GM18505 (cell line): ENCODE measurements around the gene AKR1C3.

Experiments used
- ATAC-seq: cut with Tn5 transposase; IDR thresholded peaks from one replicate; pipeline ENCODE4 v1.9.1; 2021; ENCODE audit not compliant: unreplicated experiment
- POLR2A ChIP-seq: IDR thresholded peaks from 4 replicates; pipeline ENCODE4 v1.6.1; 2011; ENCODE audit warnings: borderline replicate concordance; ENCODE audit not compliant: insufficient read depth, insufficient read length; ENCODE audit errors: extremely low read depth

The AKR1C3 gene

DNA sequence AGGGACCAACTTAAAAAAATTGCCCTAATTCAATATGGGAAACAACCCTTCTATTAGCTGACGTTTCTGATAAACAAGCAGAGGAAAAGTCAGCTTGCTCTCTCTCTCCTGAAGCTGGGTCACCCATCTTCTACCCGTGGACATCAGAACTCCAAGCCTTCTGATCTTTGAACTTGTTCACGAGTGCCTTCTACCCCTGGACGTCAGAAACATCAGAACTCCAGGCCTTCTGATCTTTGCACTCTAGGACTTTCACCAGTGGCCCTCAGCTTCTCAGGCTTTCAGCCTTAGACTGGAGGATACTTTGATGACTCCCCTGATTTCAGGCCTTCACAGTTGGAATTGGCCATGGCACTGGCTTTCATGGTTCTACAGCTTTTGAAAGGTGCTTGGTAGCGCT is 48.9 kb downstream of the AKR1C3 start:
- TF ChIP-seq POLR2A: no peak
- no peak for ATAC-seq

DNA sequence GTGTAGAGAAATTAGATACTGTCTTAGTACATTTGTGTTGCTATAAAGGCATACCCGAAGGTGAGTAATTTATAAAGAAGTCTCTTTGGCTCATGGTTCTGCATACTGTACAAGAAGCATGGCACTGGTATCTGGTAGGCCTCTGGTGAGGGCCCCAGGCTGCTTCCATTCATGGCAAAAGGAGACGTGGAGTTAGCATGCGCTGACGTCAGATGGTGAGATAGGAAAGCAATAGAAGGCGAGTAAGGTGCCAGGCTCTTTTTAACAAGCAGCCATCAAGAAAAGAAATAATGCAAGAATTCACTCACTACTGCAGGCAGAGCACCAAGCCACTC is 52.7 kb downstream of the AKR1C3 start:
- ATAC-seq: no peak
- no peak for TF ChIP-seq POLR2A

DNA sequence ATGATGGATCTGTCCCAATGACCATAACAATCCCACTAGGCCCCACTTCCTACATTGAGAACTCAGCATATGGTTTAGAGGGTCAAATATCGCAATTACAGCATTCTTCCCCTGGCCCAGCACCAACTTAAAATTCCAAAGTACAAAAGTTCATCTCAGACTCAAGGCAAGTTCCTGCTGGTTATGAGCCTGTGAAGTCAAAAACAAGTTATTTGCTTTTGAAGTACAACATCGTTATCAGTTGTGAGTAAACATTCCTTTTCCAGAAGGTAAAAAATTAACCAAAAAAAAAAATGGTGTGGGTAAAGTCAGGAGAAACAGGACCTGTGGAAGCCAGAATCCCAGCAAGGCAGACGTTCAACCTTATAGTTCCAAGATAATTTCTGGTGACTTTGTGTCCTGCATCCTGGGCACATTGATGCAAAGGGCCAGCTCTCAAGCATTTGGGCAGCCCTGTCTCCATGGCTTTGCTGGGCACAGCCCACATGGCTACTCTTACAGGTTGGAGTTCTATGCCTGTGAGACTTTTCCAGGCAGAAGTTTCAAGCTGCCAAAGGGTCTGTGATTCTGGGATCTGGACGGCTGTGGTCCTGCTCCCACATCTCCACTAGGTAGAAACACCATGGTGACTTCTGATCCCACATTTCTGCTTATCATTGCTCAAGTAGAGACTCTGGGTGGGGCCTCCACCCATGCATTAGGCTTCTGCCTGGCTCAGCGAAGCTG is 53.2 kb downstream of the AKR1C3 start:
- no peak for ATAC-seq
- no peak for TF ChIP-seq POLR2A

DNA sequence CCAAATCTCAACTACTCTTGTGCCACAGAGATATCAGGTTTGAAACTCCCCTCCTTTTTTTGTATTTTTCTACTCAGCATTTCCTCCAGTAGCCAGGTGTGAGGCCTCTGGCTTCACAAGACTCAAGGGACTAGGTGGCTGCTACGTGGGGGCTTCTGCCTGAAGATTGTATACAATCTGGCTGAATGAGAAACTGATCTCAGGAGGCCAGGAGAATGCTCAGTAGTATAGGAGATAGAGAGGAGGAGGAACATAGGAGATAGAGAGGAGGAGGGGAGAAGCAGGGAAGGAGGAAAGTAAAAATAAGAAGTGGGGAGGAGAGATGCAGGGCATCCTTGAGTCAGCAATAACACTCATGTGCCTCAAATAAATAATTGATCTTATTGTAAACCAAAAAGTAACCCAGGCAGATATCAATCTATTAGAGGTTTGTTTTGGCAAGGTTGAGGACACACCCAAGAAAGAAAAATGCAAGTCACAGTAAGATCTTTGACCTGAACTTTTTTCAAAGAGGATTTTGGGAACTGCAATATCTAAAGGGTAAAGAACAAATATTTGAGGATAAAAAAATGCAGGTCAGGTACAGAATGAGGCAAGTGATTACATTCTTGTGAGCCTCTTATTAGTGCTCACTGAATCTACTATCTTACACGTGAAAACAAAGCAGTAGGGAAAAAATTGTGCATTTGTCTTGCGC is 53.9 kb downstream of the AKR1C3 start:
- no peak for ATAC-seq

DNA sequence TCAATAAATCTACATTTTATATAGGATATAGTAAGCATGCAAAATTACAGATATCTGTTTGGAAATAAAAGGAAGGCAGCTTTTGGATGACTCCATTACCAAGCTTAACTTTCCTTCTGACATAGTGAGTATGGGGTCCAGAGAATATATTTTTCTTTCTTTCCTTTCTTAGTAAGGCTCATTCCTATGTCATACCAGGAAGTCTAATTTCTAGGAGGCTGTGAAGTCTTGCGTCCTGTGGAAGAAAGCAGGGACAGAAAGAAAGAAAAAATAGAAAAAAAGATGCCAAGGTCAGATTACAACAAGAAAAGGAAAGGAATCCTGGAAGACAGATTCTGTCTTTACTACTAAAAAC is 54.4 kb downstream of the AKR1C3 start:
- TF ChIP-seq POLR2A: no peak
- ATAC-seq: no peak

More for the DNA sequence above, 53.9 kb downstream of the AKR1C3 start:
- no peak for TF ChIP-seq POLR2A

DNA sequence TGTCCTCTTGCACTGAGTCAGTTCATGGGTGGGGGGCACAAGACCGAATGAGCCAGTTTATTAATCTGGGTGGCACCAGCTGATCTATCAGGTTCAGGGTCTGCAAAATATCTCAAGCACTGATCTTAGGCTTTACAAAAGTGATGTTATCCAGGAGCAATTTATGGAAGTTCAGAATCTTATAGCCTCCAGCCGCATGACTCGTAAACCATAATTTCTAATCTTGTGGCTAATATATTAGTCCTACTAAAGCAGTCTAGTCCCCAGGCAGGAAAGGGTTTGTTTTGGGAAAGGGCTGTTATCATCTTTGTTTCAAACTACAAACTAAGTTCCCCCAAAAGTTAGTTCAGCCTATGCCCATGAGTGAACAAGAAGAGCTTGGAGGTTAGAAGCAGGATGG is 56.9 kb downstream of the AKR1C3 start:
- TF ChIP-seq POLR2A: no peak

DNA sequence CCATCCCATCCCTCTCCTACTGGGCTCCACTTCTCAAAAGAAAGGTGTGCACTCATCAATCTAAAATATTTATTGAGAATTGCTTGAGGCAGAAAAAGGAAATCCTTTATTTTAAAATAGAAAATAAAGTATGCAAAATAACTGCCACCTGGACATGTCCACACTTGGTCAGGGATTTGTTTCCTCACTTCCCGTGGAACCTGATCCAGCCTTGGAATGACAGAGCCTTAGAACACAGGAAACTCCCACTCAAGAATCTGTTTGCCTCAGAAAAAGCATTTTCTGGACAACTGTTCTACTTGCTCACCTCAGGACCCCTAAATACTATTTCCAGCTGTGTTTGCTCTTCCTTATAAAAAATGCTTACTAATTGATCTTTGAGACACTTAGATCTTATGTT is 61.7 kb downstream of the AKR1C3 start:
- TF ChIP-seq POLR2A: no peak
- no peak for ATAC-seq

More for the DNA sequence above, 56.9 kb downstream of the AKR1C3 start:
- ATAC-seq: no peak
